ENCODE results near the gene SPEM1. TPM values are rescaled to one million over a fixed set of nuclear protein-coding genes. Genes with fewer than 3 reads are reported as not detected.

SPEM1 gene
- total RNA-seq, 1 donor from 2014 or later: not detected

- Histone ChIP-seq H3K4me3 (ENCODE audit: low read depth, low read length) (no peak overlapping the region), H3K36me3 (ENCODE audit: control insufficient read depth, insufficient read depth, low read length) (no peaks in the 10 kb centered on the region), H3K27me3 (ENCODE audit: control insufficient read depth, insufficient read depth, low read length) (no peaks in the 10 kb centered on the region)
- no peak for TF ChIP-seq CTCF (IDR thresholded peaks at IDR 0.05; ENCODE audit: insufficient read depth, low read length, severe bottlenecking)
- no peak for FAIRE-seq
- DNase-seq (ENCODE audit: low read depth): no peak
Measured at GRCh38 chr17:7431231-7431630, 11.1 kb downstream of the SPEM1 start.

- FAIRE-seq (no peak), DNase-seq (ENCODE audit: low read depth) (no peak)
- no peaks in the 10 kb centered on the region for H3K36me3 ChIP-seq (ENCODE audit: control insufficient read depth, insufficient read depth, low read length)
- no peaks in the 10 kb centered on the region for H3K27me3 ChIP-seq (ENCODE audit: control insufficient read depth, insufficient read depth, low read length)
- no peak overlapping the region for H3K4me3 ChIP-seq (ENCODE audit: low read depth, low read length)
- TF ChIP-seq CTCF (IDR thresholded peaks at IDR 0.05; ENCODE audit: insufficient read depth, low read length, severe bottlenecking): no peak
Measured at GRCh38 chr17:7432296-7432695, 12.2 kb downstream of the SPEM1 start.

- FAIRE-seq (no peak), DNase-seq (ENCODE audit: low read depth) (peak; percentile 39)
- Histone ChIP-seq H3K36me3 (ENCODE audit: control insufficient read depth, insufficient read depth, low read length) (no peaks in the 10 kb centered on the region), H3K4me3 (ENCODE audit: low read depth, low read length) (peak overlapping the region; percentile 57), H3K27me3 (ENCODE audit: control insufficient read depth, insufficient read depth, low read length) (no peaks in the 10 kb centered on the region)
- TF ChIP-seq CTCF (IDR thresholded peaks at IDR 0.05; ENCODE audit: insufficient read depth, low read length, severe bottlenecking): peak; percentile 49
Measured at GRCh38 chr17:7435676-7436555, 15.8 kb downstream of the SPEM1 start.

GRCh38 chr17:7436556-7437368 lies 16.6 kb downstream of the SPEM1 start:
- no peak for FAIRE-seq
- peak; percentile 76 for DNase-seq (ENCODE audit: low read depth)
- TF ChIP-seq CTCF (IDR thresholded peaks at IDR 0.05; ENCODE audit: insufficient read depth, low read length, severe bottlenecking): peak; percentile 87
- Histone ChIP-seq H3K27me3 (ENCODE audit: control insufficient read depth, insufficient read depth, low read length) (no peaks in the 10 kb centered on the region), H3K4me3 (ENCODE audit: low read depth, low read length) (peak overlapping the region; percentile 57), H3K36me3 (ENCODE audit: control insufficient read depth, insufficient read depth, low read length) (no peaks in the 10 kb centered on the region)

- FAIRE-seq (no peak), DNase-seq (ENCODE audit: low read depth) (no peak)
- peaks cover 2% of the 10 kb centered on the region for H3K36me3 ChIP-seq (ENCODE audit: control insufficient read depth, insufficient read depth, low read length)
- H3K4me3 ChIP-seq (ENCODE audit: low read depth, low read length): peak overlapping the region; percentile 57
- no peak for TF ChIP-seq CTCF (IDR thresholded peaks at IDR 0.05; ENCODE audit: insufficient read depth, low read length, severe bottlenecking)
- no peaks in the 10 kb centered on the region for H3K27me3 ChIP-seq (ENCODE audit: control insufficient read depth, insufficient read depth, low read length)
Measured at GRCh38 chr17:7437369-7437863, 17.3 kb downstream of the SPEM1 start.

Data from bronchial epithelial cell (primary cell).